Measurements from ENCODE around the gene RPS6KA6. TPM values are rescaled to one million over a fixed set of nuclear protein-coding genes. Genes with fewer than 3 reads are reported as not detected.

The RPS6KA6 gene
- total RNA-seq, 1 donor from 2014 or later = 26.8 TPM

Small RNA genes within 50 kb of the gene (small RNA-seq; reads per million reads assigned to genes)
- not detected for gene MIR548I4
